DMS53 treated with DMSO at 0.1 percent for 48 hours (cell line): ENCODE measurements around the gene NME4.
"Not testable (repeated sequence)": the region's sequence is repeated elsewhere in the genome, so short reads cannot be mapped to it uniquely, and the experiment has no call there.

Experiments used
- DNase-seq: peaks from one replicate; lab custom pipeline; 2025; ENCODE audit not compliant: unreplicated experiment; lab: John Stamatoyannopoulos, UW

The NME4 gene

GRCh38 chr16:397135-397661 is at the start of gene NME4:
TSS of gene NME4 (plus strand) at chr16:397199. CDS start at chr16:397223, 24 bp downstream.
- no peak for DNase-seq

DNA sequence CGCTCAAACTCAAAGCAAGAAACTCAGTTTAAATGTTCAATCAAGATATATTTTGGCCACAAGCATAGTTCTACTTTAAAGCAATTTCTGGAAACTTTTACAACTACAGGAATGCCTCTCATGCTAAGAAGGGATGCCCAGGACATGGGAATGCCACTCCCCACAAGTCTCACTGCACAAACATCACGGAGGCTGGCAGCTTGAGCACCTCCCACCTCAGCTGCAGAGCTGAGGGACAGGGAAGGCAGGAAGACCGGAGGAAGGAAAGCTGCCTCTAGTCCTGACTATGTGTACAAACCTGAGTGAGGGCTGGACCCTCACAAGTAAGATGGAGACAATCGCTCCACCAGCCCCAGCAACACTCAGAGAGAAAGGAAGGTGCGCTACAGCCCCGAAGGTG is 49.8 kb upstream of the NME4 start:
- DNase-seq = no peak

DNA sequence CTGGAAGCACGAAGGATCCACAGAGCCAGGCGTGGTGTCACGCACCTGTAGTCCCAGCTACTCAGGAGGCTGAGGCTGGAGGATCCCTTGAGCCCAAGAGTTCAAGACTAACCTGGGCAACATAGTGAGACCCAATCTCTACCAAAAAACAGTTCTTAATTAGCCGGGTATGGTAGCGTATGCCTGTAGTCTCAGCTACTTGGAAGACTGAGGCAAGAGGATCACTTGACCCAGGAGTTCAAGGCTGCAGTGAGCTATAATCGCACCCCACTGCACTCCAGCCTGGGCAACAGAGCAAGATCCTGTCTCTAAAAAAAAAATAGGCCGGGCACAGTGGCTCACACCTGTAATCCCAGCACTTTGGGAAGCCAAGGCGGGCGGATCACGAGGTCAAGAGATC is 48.5 kb upstream of the NME4 start:
- DNase-seq = not testable (repeated sequence)

DNA sequence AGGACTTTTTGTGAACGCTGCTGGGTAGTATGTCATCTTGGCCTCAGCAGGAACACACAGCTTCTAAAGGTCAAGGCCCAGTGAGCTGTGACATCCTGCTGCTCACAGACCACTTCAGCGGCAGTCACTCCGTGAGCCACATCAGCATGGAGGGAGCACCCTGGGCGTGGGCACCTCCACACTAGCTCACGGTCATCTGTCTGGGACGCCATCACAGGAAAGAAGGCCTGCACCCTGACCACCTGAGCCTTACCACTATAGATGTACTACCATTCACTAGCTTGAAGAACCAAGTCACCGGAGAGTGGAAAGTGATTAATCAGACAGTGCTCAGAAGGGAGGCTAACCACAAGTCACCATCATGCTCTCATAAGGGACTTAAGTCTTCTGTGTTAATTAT is 47.8 kb upstream of the NME4 start:
- DNase-seq = no peak

DNA sequence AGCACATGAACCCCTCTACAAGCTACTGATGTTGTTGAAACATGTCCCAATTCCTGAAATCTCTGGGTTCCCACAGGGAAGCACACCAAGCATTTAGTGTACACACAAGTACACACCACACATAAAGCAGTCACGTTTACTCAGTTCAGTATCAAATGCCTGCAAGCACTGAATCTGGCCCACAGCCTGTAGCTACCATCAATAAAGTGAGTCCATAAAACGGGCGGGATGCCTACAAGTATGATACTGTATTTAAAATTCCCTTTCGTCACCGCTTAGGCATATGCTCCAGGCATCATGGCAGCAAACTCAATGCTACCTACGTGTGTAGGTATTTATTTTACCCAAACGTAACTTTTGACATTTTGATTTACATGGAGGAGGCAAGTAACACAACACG is 46.8 kb upstream of the NME4 start:
- DNase-seq = no peak

DNA sequence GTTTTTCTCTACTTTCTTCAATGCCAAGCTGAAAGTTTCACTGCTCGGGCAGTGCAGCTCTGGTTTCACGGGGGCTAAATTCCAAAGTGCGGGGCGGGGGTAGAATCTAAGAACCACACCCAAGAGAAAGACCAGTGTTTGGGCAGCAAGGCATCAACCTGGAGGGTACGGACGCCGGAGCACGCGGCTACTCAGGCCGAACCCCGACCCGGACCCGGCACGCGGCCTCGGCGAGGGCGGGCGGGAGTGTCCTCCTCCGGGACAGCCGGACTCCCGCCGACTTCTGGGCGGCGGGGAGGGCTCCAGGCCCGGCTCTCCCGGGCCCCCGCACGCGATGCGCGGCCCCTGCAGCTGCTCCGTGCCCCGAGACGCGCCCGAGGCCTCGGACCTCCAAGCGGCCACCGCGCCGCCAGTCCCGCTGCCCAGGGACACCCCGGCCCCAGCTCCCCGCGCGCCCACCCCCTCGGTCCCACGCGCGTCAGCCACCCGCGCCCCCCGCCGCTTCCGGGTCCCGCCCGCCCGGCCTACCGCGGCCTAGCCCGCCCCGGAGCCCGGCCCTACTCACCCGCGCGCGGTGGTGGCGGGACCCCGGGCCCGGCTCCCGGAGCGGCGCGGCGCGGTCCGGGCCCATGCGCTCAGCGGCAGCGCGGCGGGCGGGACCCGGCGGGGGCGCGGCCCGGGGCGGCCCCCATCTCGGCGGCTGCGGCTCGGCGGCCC is 45.0 kb upstream of the NME4 start:
- DNase-seq = no peak

- DNase-seq = peak; percentile 89
Measured at GRCh38 chr16:352547-353403, 44.2 kb upstream of the NME4 start, which contains the start of gene AXIN1. TSS of gene AXIN1 (minus strand) at chr16:352723. CDS start at chr16:347025, 5,698 bp downstream.

GRCh38 chr16:353404-354290 is 43.4 kb upstream of the NME4 start:
- DNase-seq = no peak

- DNase-seq = no peak
Measured at GRCh38 chr16:354291-354881, 42.6 kb upstream of the NME4 start.

- DNase-seq = no peak
Measured at GRCh38 chr16:354971-355461, 42.0 kb upstream of the NME4 start.

DNA sequence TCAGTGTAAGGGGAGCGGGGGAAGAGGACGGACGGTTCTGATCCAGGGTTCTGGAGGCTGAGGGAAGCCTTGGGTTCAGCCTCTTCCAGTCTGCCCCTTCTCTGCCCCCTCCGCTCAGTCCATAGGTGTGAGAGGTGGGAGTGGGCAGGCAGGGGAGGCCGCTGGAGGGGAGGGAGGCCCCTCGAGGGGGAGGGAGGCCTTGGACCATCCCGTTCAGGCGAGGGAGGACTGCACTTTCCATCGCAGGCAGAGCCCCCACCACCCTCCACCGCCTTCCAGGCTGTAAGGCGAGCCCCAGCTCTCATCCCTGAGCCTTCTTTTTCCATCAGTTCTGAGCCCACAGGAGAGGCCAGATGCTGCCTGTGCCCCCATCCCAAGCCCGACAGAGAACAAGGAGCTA is 40.3 kb upstream of the NME4 start:
- DNase-seq = no peak

DNA sequence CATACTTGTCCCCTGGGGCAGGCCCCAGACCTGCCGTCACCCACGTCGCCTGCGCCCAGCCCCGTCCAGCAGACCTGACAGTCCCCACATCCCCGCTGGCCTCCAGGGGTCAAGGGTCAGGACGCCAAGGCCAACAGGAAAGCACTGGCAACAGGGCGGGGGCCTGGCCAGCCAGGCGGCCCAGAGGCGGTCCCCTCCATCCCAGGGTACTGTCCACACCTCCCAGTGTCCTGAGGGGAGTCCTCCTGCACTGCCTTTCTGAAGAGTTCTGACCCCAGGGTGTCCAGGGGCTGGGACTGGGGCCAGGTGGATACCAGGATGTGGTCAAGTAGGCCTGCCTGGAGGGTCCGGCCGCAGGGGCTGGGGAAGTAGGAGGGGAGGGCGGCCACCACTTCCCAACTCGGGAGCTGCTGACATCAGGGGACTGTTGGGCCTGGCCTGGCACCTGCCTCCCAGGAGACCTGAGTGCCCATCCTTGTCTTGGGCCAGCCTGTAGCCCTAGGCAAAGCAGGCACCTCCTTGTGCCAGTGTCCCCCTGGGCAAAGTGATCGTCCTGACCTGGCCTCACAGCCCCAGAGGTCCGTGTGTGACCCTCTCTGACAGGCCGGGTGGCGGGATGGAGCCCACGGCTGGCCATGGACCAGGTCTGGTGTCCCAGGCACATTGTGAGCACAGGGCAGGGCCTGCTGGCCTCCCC is 37.8 kb upstream of the NME4 start:
- no peak for DNase-seq

DNA sequence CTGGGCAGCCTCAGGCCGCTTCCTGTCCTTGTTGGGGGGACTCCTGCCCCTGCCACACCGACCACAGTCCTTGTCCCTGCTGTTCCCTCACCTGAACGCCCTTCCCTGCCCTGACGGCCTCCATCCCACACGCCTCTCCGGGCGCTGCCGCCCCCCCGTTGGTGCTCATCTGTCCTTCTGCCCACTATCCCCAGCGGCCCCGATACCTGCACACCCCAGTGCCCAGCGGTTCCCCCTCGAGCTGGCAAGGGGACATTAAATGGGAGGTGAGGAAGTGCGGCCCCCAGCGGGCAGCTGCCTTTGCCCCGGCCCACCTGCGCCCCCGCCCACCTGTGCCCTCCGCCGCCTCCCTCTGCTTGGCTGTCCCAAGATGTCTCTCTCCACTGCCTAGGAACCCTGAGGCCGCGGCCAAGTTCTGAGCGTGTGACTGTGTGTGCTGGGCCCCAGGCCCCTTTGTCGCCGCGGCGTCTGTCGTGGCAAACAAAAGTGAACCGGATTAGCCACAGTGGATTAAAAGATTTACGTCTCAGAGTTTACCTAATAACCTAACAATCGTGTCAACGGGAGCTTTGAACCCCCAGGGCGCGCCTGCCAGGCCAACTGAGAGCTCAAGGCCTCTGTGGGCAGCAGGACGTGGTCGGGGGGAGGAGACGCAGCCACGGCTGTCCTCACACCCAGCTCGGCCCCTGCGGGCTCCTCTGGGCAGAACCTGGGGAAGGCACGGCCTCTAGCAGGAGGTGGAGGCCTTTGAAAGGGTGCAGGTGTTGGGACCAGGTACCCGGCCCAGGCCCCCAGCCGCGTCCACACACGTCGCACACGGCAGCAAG is 36.9 kb upstream of the NME4 start:
- no peak for DNase-seq

DNA sequence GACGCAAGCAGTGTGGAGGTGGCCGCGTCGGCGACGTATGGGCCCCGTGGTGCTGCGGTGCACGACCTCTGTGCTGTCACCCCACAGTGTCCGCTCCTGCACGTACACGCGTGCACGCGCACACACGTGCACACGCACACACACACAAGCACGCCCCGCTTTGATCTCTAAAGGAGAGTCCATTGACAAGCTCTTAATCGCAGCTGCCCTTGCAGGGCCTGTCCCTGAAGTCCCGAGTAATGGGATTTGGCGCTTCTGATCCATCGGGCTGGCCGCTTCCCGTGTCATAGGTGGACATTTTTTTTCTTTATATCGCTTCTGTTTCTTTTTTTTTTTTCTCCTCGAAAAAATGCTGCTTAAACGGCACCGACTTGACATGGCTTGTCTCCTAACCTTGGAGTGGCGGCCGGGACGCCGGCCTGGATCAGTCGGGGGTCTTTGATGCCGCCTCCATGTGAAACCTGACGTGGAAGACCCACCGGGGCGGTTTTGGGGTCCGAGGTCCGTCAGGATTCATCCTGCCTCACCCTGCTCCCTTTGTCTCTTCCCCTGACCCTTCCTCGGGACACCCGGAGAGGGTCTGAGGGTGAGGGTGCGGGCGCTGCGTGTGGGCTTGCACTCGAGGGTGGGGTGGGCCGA is 36.2 kb upstream of the NME4 start:
- DNase-seq = no peak

DNA sequence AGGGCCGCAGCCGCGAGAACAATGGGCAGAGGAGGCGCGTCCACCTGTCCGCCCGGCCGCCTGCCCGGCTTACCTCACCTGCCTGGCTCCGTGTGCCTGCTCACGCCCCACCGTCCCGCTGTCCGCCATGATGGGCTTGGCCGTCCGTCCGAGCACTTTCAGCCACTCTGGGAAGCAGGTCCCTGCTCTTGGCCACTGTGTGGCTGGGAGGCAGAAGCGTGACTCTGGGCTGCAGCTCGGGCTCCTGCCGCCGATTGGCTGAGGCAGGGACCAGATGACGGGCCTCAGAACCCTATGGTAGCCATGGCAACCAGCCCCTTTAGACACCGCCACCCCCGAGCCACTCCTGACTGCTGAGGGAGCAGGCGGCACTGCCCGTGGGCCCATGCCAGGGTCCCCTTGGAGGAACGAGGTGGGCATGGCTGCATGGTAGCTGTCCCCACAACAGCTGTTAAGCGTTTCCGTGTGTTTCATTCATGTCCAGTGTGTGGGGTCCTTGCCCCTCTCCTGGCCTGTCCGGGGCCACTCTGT is 35.6 kb upstream of the NME4 start:
- peak; percentile 29 for DNase-seq

DNA sequence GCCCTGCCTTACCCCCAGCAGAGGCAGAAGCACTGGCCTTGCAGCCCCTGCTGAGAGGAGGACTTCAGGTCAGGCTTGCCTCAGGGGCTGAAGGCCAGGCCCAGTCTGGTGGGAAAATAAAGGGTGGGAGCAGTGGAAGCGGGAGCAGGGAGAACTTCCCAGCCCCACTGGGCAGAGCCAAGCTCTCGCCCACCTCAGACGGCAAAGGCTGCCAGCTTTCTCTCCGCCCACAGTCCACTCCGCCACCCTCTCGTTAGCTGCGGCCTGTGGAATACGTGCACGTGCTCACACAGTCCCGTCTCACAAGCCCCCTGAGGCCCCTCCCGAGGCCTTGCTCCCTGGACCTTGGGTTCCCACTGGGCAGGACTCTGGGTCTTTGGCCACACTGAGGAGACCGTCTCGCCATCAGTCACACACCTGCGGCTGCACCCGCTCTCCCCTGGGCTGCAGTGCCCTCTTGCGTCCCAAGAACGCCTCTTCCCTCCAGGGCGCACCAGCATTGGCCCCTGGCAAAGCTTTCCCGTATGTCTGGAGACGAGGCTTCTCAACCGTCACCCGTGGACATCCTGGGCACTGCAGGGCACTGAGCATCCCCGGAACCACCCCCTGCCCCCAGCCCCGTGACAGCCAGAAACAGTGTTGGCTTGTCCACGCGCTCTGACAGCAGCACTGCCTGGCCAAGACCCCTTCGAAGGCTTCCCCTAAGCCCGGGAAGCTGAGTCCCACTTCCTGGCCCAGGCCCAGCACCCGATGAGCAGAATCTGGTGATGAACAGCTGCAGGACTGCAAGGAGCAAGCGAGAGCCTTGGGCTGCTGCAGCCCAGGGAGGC is 34.9 kb upstream of the NME4 start:
- DNase-seq = peak; percentile 75

GRCh38 chr16:362702-362999 is 34.3 kb upstream of the NME4 start:
- not testable (repeated sequence) for DNase-seq
